Astrocyte of the hippocampus (primary cell): Measurements from ENCODE around the gene TMEM200B.
"Not testable (repeated sequence)": the region's sequence is repeated elsewhere in the genome, so short reads cannot be mapped to it uniquely, and the experiment has no call there.

ENCODE experiments used
- DNase-seq: peaks from one replicate; pipeline ENCODE4 v3.0.0; 2011; ENCODE audit warnings: low read depth, low spot score

Gene TMEM200B

DNA sequence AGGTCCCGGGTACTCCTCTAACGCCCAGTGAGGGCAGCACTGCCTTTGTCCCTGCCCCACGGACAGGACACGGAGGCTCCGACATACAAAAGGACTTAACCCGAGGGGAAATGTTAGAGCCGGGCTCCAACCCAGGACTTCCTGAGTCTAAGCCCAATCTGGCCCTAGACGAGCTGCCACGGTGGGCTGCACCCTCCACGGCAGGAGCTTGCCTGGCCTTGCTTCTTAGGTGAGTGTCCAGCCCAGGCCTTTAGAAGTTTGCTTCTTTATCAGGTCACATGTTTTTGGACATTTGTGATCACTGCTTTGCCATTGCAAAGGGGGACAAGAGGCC, 11.0 kb upstream of the TMEM200B start:
- no peak for DNase-seq

DNA sequence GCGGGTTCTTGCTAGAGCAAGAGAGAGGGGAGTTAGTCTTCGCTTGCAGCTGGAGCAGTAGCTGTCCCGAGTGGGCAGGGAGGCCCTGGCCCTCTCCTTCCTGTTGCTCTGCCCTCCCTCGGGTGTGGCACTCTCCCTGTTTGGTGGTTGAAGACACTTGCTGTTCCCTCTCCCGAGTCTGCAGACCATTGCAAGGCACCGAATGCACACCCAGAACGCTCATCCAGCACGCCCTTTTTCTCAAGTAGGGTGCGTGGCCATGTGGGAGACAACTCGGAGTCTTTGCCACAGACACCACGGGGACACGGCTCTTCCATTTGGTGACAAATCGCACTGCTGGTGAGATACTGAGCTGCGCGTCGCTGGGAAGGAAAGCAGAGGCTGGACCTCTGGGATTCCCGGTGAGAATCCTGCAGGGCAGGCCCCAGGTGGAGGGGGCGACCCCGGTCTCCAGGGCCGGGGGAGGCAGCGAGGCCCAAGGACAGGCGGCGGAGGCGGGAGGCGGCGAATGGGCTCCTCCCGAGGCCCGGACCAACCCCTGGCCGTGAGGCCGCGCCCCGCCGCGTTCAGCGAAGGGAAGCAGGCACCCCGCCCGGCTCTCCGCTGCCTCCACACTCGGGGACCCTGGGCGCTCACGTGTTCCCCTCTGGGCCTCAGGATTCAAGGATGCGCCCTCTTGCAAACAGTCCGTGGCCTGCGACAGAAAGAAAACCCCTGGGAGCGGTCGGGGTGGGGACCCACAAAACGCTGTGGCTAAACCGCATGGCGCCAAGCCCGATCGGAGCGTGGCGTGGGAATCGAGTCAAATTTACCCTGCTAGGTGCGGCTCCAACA, 10.4 kb upstream of the TMEM200B start:
- no peak for DNase-seq

DNA sequence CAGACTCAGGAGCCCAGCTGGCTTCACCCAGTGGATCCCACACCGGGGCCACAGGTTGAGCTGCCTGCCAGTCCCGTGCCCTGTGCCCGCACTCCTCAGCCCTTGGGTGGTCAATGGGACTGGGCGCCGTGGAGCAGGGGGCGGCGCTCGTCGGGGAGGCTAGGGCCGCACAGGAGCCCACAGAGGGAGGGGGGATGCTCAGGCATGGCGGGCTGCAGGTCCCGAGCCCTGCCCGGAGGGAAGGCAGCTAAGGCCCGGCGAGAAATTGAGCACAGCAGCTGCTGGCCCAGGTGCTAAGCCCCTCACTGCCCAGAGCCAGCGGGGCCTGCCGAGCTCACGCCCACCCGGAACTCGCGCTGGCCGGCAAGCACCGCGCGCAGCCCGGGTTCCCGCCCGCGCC, 7.4 kb upstream of the TMEM200B start:
- not testable (repeated sequence) for DNase-seq

DNA sequence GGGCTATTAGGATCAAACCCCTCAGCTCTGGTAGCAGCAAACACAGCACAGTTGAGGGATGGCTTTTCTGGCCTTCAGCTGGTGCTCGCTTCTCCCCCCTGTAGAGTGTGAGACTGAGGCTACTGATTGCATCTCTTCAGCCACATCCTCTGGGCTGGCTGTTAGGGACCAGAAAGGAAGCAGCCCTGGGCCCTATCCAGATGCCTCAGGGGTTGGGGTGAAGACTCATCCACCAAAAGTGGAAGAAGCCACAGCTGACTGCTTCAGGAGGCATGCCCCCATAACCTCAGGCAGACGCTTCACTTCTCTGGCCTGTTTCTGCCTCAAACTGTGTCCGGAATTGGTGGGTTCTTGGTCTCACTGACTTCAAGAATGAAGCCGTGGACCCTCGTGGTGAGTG, 6.2 kb upstream of the TMEM200B start:
- no peak for DNase-seq

DNA sequence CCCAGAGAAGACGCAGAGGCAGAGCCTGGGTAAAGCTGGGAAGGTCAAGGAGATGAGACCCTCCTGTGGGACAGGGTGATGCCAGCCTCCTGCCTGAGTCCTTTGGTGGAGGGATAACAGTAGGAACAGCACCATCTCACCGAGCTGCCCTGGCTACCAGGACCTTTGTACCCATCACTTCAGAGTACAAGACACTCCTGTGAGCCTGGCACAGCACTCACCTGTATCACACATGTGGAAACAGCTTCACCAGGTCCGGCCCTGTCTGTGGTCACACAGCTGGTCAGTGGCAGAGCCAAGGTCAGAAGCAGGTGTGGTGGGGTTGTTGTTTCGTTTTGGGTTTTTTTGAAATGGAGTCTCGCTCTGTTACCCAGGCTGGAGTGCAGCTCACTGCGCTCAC, 5.0 kb upstream of the TMEM200B start:
- no peak for DNase-seq

DNA sequence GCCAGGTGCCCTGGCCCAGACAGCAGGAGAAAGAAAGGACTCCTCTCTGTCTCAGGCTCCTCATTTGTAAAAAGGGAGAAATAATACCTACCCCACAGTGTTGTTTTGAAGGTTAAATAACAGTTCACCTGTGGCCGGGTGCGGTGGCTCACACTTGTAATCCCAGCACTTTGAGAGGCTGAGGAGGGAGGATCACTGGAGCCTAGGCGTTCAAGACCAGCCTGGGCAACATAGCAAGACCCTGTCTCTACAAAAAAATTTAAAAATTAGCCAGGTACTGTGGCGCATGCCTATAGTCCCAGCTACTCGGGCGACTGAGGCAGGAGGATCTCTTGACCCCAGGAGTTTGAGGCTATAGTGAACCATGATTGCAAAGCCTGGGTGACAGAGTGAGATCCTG, 2.5 kb upstream of the TMEM200B start:
- DNase-seq, result no peak

DNA sequence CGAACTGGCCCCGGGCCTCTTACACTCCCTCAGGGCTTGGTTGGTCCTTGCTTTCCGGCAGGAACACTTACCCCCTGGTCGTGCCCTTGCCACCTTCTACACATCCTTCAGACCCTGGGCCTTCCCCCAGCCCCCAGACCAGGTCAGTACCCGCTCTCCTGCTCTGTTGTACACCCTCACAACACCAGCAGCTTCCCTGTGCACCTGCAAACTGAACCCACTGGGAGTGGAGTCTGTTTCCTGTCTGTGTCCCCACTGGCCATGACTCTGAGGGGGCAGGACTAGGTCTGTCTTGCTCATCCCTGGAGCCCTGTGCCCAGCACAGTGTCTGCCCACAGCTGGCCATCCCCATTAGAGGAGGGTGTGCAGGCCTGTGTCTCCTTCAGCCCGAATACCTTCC, 2.1 kb upstream of the TMEM200B start:
- DNase-seq, result no peak

DNA sequence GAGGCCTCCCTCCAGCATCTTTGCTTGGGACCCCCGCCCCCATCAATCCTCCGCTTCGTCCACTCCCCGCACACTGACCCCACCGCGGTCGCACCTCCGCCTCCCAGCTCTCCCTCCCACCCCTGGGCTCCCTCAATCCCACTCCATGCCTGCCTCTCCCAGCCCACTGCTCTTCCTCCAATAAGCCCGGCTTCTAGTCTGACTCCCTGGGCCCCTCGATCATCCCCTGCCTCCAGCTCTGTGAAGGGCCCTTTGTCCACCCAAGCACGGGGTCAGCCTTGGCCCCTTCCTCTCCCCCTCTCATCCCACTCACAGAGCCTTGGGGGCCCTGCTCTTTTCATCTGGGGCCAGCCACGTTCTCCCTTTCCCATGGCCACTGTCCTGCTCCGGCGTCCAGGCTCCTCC, 1.5 kb upstream of the TMEM200B start:
- DNase-seq, result no peak

DNA sequence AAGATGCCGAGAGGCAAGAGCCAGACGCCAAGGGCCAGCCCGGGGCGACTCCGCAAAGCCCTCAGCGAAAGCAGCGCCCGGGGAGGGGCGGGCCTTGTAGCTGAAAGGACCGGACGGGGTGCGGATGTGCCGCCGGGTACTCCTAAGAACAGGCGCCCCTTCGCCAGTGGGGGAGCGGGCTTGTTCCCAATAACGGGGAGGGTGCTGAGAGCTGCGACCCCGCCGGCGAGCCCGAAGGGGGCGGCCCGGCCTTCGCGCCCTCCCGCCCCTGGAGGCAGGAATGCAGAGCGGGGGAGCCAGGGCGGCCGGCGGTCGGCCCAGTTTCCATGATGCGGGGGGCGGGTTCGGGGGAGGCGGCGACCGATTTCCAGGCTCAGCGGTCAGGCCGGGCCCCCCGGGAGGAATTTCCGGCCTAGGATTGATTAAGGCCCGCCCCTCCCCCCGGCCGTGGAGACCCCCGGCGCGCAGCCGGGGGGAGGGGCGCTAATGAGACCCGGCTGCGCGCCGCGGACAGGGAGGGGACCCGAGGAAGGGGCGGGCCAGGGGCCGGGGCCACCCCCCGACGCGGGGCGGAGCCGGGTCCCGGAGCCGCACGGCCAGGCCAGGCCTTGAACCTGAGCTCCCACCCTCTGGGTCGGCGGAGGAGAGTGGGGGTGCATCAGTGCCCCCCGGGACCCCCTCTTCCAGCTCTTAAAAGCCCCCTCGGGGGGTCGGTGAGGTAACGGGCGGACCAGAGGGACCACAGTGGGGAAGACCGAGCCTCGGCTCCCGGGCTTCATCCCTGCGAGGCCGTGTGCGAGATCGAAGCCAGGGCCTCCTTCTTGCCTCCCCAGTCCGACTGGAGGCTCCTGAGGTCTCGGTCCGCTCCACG, 898 bp upstream of the TMEM200B start:
- peak; percentile 96 for DNase-seq

DNA sequence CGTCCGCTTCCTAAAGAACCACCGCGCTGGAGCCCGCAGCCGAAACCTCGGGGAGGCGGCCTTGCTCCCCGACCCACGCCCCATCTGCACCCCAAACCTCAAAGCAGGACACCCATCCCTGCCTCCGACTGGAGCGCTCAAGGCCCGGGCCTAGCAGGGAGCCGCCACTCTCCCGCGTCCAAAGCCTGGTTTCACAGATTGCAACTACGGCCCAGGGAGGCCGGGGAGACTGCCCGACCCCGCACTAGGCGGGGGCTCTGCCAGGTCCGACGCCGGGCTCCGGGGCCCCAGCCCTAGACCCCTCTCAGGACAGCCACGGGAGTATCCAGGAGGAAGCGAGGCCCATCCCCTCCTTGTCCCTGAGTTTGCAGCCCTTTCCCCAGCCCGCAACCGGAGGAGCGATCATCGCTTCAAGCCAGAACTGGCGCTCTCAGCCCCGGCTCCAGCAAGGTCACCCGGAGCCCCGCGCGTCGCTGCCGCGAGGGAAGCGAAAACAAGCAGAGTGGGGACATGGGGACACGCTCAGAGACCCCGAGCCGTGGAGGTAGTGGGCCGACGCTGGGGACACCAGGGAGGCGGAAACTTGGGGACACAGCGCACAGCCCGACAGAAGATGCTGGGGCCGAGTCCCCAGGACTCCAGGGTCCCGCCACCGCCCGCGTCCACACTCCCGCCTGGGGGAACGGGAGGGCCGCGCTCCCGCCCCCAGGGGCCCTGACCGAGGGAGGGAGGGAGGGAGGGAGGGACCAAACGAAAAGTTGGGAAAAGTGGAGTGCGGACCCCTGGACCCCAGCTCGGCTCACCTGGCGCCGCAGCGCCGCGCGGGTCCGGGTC, 433 bp downstream of the TMEM200B start:
- peak; percentile 73 for DNase-seq

DNA sequence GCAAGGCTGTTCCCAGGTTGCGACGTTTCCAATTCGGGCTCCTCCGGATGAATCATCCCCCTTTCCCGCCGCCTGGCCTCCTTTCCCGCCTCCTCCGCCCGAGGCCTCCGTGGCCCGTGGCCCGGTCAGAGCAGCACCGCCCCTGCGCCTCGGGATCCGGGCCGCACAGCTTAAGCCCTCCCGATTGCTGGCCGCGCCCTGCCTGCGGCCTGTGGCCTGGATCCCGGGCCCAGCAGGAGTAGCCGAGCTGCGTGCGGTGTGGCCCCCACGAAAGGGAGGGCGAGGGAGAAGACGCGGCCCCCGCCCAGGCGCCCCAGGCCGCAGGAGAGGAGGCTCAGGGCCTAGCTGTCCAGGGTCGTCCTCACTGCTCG, 1.0 kb downstream of the TMEM200B start:
- DNase-seq, result peak; percentile 81

DNA sequence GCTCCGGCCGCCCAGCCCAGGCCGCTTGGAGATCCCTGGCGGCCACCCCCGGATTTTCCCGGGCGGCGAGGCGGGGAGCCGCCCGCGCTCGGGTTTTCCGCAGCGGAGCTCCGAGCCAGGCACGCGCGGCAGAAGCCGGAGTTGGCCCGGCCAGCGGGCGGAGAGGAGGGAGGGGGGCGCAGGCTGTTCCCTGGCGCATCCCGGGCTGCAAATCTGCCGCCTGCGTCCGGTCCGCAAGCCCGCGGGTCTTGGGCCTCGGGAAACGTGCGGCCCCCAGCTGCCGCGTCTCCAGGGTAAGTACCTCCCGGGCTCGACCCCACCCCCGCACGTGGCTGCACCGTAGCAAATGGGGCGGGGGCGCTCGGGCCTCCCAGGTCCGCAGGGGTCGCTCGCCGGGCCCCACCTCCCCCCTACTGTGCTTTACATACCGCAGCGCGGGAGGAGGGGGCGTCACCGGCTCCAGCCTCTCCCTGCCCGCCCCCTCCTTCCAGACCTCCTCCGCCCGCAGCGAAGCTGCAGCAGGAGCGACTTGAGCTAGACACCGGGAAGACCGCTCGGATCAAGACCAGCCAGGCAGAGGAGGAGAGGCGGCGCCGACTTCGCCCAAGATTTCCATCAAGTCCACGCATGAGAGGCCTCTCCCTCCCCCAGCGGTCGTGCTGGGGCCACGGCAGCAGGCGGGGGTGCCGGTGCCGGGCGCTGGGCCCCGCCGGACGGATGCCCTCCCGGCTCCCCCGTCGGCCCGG, 1.6 kb downstream of the TMEM200B start:
- DNase-seq, result peak; percentile 67

DNA sequence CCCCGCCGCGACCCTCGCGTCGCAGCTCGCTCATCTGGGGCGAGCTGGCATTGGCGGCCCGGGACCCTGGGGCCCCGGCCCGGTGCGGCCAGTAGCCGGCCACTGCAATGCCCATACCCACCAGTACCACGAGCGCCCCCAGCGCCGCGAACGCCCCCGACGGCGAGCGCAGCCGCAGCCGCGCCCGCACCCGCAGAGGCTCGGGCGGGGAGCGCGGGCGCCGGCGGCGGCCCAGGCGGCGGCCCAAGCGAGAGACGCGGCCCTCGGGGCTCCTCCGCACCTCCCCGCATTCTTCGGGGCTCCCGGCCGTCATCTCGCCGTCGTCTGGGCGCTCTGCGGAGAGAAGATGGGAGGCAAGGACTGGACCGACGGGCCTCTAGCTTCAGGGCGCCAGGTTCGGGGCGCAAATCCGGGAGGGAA, 2.2 kb downstream of the TMEM200B start:
- DNase-seq, result peak; percentile 55

DNA sequence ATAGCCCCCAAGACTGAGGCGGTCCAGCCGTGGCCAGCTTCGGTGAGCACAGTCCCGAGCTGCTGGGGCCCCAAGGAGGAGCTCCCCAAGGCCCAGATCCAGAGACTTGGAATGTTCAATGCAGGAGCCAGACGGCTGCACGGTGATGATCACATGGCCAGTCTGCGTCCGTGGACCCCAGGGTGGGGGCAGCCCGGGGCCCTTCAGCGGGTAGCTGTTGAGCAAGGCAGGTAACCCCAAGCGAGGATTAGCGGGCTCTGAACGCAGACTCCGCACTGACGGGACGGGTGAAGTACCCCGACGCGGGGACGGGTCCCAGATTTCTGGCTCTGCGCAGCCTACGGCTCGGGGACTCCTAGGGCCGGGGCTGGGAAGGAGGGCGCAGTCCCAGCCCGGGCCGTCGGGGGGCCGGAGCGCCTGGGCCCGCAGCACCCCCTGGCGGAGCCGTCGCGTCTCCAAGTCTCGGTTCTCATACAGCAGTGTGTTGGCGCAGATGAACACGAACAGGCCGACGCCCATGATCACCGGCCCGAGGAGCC, 2.7 kb downstream of the TMEM200B start:
- peak; percentile 76 for DNase-seq

DNA sequence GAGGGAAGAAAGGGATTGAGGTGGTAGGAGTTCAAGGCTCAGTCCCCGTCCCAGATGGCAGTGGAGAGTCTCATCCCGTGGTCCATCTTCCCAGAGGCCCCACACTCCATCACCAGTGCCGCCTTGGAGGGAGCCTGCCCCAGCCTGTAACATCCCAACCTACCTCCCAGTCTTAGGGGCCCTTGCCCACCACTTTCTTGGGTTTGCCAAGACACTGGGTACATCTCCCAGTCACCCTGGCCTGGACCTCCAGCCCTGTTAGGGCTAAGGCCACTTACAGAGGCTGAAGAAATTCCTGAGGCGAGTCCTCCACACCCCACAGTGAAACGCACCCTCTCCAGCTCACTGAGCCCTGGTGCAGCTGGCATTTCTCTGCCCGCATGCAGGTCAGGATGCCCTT, 3.3 kb downstream of the TMEM200B start:
- no peak for DNase-seq

DNA sequence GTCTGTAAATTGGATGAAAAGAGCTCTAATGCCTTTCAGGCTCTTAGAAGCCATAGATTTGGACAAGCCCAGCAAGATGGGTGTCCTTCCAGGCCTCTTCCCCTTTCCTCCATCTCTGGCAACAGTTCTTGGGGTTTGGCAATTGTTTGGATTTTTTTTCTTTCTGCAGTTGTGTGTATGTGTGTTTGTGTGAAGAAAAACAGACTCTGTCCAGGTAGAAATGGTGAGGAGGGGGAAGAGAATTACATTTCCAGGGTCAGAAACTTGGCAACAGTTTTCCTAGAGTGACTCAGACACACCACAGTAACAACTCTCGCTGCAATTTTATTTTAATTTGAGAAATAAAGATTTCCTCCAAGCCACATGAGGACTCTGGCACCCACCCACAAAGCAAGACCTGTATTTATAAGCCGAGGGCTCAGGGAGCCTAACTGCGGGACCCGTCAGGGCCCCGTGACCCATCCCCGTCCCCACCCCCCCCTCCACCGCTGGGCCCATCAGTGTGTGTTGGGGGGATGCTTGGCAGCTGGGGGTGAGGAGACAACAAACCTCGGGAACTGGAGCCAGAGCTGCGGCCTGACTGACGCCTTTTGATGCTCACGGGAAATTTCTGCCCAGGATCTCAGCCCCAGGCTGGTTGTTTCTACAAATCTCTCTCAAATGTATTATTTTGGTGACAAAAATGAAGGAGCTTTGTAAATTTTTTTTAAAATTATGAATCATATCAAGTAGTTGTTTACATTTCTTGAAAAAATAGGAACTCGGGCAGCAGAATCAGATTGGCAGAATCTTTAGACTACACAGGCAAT, 4.4 kb downstream of the TMEM200B start:
- DNase-seq, result peak; percentile 39

DNA sequence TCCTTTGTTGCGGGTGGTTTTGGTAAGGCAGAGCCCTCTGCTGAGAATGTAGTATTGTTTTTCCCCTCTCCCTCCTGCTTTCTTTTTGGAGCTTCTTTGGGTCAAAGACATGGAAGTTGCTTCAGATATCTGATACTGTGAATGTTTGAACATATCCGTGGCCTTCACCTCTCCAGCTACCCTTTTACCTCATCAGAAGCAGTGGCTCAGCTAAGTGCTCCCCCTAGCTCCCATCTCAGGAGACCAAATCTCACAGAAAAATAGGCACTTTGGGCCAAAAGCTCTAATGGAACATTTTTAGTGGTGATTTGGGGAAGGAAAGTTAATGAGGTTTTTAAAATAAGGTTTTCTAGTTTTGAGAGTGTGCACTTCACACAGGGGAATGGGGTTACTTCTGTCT, 6.3 kb downstream of the TMEM200B start:
- DNase-seq, result no peak

DNA sequence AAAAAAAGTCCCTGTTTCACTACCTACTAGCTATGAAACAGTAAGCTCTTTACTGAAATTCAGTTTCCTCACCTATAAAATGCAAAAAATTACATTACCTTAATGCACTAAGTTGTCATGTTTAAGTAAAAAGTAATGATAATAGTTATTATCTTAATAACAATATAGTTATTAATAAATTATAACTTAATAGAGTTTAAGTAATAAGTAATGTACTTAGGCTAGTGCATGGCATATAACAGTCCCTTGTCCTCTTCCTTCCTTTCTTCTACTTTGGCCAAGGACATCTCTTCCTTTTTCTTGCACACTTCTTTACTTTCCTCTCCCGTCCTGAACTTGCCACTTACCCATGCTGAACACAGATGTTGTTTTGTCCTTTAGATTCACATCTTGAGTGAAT, 9.0 kb downstream of the TMEM200B start:
- DNase-seq, result no peak

DNA sequence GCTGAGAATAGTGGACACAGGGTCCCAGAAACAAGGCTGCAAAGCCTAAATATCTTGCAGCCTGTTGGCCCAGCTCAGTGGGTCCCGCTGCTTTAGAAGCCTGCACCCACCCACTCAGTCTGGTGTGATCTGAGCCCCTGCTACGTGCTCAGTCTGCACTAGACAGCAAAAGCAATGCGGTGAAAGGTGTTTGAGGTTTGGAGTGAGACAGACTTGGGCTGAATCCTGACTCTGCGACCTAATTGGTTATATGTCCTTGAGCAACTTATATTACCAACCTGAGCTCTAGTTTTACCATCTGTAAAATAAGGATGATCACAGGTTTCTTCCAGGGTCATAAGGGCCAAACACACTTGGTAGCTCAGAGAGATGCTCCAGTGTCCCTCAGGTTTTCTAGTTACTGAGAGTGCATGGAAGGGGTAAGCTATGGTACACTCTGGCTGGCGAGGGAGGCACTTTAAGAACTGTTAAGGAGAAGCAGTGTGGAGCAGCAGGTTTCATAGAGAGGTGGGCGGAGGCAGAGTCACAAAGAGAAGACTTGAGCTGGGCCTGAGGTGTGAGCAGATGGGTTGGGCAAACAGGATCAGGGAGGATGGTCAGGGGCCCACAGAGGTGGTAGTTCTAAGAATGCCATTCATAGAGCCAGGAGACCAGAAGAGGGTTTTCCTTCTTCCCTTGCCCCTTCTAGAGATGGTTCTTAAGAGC, 10.1 kb downstream of the TMEM200B start:
- DNase-seq, result no peak
